Measurements from ENCODE around the gene ZNF785. TPM values are rescaled to one million over a fixed set of nuclear protein-coding genes. Genes with fewer than 3 reads are reported as not detected.

ZNF785 gene
- total and polyA plus RNA-seq, 2 of the 13 experiments (the other 11 are each of a cell fraction or from before 2014, with no cell fraction given): 0.01 TPM; not detected in 1

GRCh38 chr16:30535106-30535776 lies 50.3 kb downstream of the ZNF785 start (continued):
- TF ChIP-seq HNRNPL (IDR thresholded peaks at IDR 0.05; ENCODE audit: low read depth, low read length) (no peak), ZNF530 (CRISPR knock-in tag; IDR thresholded peaks at IDR 0.05; ENCODE audit: low read depth) (0 out of 2 replicates have a peak, but pooled peaks have one; percentile 35), THRA (CRISPR knock-in tag; IDR thresholded peaks at IDR 0.05; ENCODE audit: borderline replicate concordance) (no peak), PHF8 (CRISPR knock-in tag; IDR thresholded peaks at IDR 0.05) (no peak), CENPBD1 (CRISPR knock-in tag; IDR thresholded peaks at IDR 0.05; ENCODE audit: borderline replicate concordance, low read depth) (no peak), FOXK2 (IDR thresholded peaks at IDR 0.05) (no peak), ZMAT5 (CRISPR knock-in tag; IDR thresholded peaks at IDR 0.05; ENCODE audit: borderline replicate concordance, low read depth) (no peak), MYC (CRISPR knock-in tag; IDR thresholded peaks at IDR 0.05; ENCODE audit: borderline replicate concordance) (no peak), CENPT (CRISPR knock-in tag; IDR thresholded peaks at IDR 0.05; ENCODE audit: low read depth) (no peak), HMG20A (CRISPR knock-in tag; IDR thresholded peaks at IDR 0.05; ENCODE audit: borderline replicate concordance) (no peak), TP53 (CRISPR knock-in tag; conservative IDR thresholded peaks at IDR 0.05) (0 out of 2 replicates have a peak, but pooled peaks have one; percentile 12), JDP2 (CRISPR knock-in tag; IDR thresholded peaks at IDR 0.05; ENCODE audit: borderline replicate concordance) (no peak), FOXA3 (CRISPR knock-in tag; IDR thresholded peaks at IDR 0.05) (no peak; the same call in 1 of the 2 replicates), NCOA5 (CRISPR knock-in tag; IDR thresholded peaks at IDR 0.05) (no peak), ZNF780A (CRISPR knock-in tag; IDR thresholded peaks at IDR 0.05) (no peak), KLF9 (CRISPR knock-in tag; IDR thresholded peaks at IDR 0.05; ENCODE audit: low read depth) (no peak), HHEX (CRISPR knock-in tag; IDR thresholded peaks at IDR 0.05) (no peak), SOX13 (IDR thresholded peaks at IDR 0.05) (no peak), SOX13 (CRISPR knock-in tag; conservative IDR thresholded peaks at IDR 0.05 in 1 of 2, IDR thresholded peaks at IDR 0.05 in 1 of 2) (0 out of 4 replicates have a peak, but pooled peaks of 1 of the 2 experiments have one; percentile 23), ZNF230 (CRISPR knock-in tag; IDR thresholded peaks at IDR 0.05) (0 out of 2 replicates have a peak, but pooled peaks have one; percentile 17), GTF3A (CRISPR knock-in tag; conservative IDR thresholded peaks at IDR 0.05) (no peak), FOSL1 (CRISPR knock-in tag; IDR thresholded peaks at IDR 0.05; ENCODE audit: borderline replicate concordance) (no peak), MEIS1 (CRISPR knock-in tag; IDR thresholded peaks at IDR 0.05; ENCODE audit: borderline replicate concordance) (no peak), KDM5A (IDR thresholded peaks at IDR 0.05; ENCODE audit: borderline replicate concordance, low read length) (no peak), SAP130 (CRISPR knock-in tag; IDR thresholded peaks at IDR 0.05; ENCODE audit: low read depth) (no peak)
- TF ChIP-seq, protein P1, sequence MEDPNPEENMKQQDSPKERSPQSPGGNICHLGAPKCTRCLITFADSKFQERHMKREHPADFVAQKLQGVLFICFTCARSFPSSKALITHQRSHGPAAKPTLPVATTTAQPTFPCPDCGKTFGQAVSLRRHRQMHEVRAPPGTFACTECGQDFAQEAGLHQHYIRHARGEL (CRISPR knock-in tag; IDR thresholded peaks at IDR 0.05): no peak
- TF ChIP-seq, protein P2, sequence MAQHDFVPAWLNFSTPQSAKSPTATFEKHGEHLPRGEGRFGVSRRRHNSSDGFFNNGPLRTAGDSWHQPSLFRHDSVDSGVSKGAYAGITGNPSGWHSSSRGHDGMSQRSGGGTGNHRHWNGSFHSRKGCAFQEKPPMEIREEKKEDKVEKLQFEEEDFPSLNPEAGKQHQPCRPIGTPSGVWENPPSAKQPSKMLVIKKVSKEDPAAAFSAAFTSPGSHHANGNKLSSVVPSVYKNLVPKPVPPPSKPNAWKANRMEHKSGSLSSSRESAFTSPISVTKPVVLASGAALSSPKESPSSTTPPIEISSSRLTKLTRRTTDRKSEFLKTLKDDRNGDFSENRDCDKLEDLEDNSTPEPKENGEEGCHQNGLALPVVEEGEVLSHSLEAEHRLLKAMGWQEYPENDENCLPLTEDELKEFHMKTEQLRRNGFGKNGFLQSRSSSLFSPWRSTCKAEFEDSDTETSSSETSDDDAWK (CRISPR knock-in tag; IDR thresholded peaks at IDR 0.05): no peak
